A673 (cell line): ENCODE data around the gene SBSN. TPM values are rescaled to one million over a fixed set of nuclear protein-coding genes. Genes with fewer than 3 reads are reported as not detected.

Experiments used
- BruUV-seq: library from RNA; stranded (reverse); fragments of 400-500 nt; replicated peaks from 2 replicates; lab custom pipeline; 2021; lab: Mats Ljungman, UMichigan
- CTCF ChIA-PET: fragments of 300-600 bp; sonication (Branson Sonifier 250); formaldehyde crosslinking; loops from one replicate; lab custom pipeline; 2022; ENCODE audit warnings: antibody characterized with exemption; lab: Charles Lee
- POLR2A ChIA-PET: fragments of 300-600 bp; sonication (Branson Sonifier 250); formaldehyde crosslinking; loops from one replicate; lab custom pipeline; 2022; ENCODE audit warnings: antibody characterized with exemption; ENCODE audit not compliant: low non-redundant PET; lab: Charles Lee
- DNase-seq: peaks from one replicate; pipeline ENCODE4 v3.0.0-alpha.2; 2015; ENCODE audit warnings: low spot score
- H3K27ac ChIP-seq: fragments of 200-600 bp; sonication (generic); 2 replicates; pipeline ENCODE4 v1.5.1; 2016; ENCODE audit warnings: mixed run types, low read depth, mild to moderate bottlenecking, mixed read lengths, antibody characterized with exemption, low read length; ENCODE audit not compliant: poor library complexity, severe bottlenecking
- H3K27me3 ChIP-seq: fragments of 200-600 bp; sonication (generic); replicated peaks from 2 replicates; pipeline ENCODE4 v1.6.1; 2017; ENCODE audit warnings: mixed run types, low read depth, mild to moderate bottlenecking, mixed read lengths, antibody characterized with exemption, low read length; ENCODE audit not compliant: insufficient read depth, poor library complexity
- H3K36me3 ChIP-seq: fragments of 200-600 bp; sonication (generic); 2 replicates; pipeline ENCODE4 v1.6.1; 2016; ENCODE audit warnings: mixed run types, mild to moderate bottlenecking, mixed read lengths, antibody characterized with exemption, low read length; ENCODE audit not compliant: insufficient read depth, poor library complexity, severe bottlenecking
- H3K4me1 ChIP-seq: fragments of 200-600 bp; sonication (generic); 2 replicates; pipeline ENCODE4 v1.6.1; 2017; ENCODE audit warnings: mixed run types, mild to moderate bottlenecking, mixed read lengths, antibody characterized with exemption, low read length; ENCODE audit not compliant: insufficient read depth, poor library complexity, severe bottlenecking
- H3K4me3 ChIP-seq: fragments of 200-600 bp; sonication (generic); 2 replicates; pipeline ENCODE4 v1.5.1; 2016; ENCODE audit warnings: low read depth, mixed run types, mild to moderate bottlenecking, mixed read lengths, low read length; ENCODE audit not compliant: poor library complexity, severe bottlenecking
- H3K9me3 ChIP-seq: fragments of 200-600 bp; sonication (generic); 2 replicates; pipeline ENCODE4 v1.6.1; 2016; ENCODE audit warnings: mixed run types, low read depth, mild to moderate bottlenecking, mixed read lengths, antibody characterized with exemption, low read length; ENCODE audit not compliant: poor library complexity, severe bottlenecking
- CTCF ChIP-seq: fragments of 300-800, 200-600 bp; sonication (generic); conservative IDR thresholded peaks from 2 replicates; pipeline ENCODE4 v1.5.1; 2017; ENCODE audit warnings: low read depth, mild to moderate bottlenecking, antibody characterized with exemption, low read length, moderate library complexity, mixed read lengths
- EZH2 ChIP-seq: fragments of 200-600 bp; sonication (generic); IDR thresholded peaks from 2 replicates; pipeline ENCODE4 v1.6.1; 2017; ENCODE audit warnings: borderline replicate concordance, low read depth, mild to moderate bottlenecking, mixed read lengths, antibody characterized with exemption, low read length; ENCODE audit not compliant: poor library complexity, severe bottlenecking
- intact Hi-C: fragments of 100-400 bp; cut with micrococcal nuclease; formaldehyde crosslinking; loops from one replicate; pipeline ENCODE4 v1.10.0; 2022; ENCODE audit not compliant: unreplicated experiment
- total RNA-seq: library from RNA; stranded (reverse); gene quantifications from 2 replicates; pipeline ENCODE4 v1.2.3, GENCODE V29; 2021

Gene SBSN
- total RNA-seq, 1 experiment from 2014 or later: not detected

- no peak for DNase-seq
- CTCF ChIA-PET: no interaction called here
- Histone ChIP-seq H3K27me3 (peaks cover 11% of the 10 kb centered on the region), H3K4me3 (no peak overlapping the region), H3K27ac (no peak overlapping the region), H3K4me1 (no peaks in the 10 kb centered on the region), H3K9me3 (no peaks in the 10 kb centered on the region), H3K36me3 (no peaks in the 10 kb centered on the region)
- peak; percentile 31; the same call in 1 of the 2 replicates for TF ChIP-seq CTCF
- TF ChIP-seq EZH2: no peak
- no TSS peak for BruUV-seq
- POLR2A ChIA-PET: no interaction called here
- intact Hi-C loops: no loop called here
These were observed 27.3 kb upstream of the SBSN start for GRCh38 chr19:35555301-35556005.

DNA sequence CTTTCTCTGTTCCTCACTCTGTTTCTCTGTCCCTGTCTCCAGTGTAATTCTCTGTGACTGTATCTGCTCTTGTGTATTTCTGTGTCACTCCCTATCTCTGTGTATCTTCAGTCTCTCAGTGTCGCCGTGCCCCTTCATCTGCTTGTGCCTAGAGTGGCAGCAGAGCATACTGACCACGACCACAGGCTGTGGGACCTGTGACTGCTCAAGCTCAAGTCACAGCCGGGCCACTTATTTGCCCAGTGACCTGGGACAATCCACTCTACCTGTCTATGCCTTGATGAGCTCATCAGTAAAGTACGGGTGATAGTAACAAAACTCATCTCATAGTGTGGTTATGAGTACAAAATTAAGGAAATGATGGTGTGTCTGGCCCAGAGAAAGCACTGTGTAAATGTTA lies 26.0 kb upstream of the SBSN start:
- CTCF ChIA-PET: no interaction called here

DNA sequence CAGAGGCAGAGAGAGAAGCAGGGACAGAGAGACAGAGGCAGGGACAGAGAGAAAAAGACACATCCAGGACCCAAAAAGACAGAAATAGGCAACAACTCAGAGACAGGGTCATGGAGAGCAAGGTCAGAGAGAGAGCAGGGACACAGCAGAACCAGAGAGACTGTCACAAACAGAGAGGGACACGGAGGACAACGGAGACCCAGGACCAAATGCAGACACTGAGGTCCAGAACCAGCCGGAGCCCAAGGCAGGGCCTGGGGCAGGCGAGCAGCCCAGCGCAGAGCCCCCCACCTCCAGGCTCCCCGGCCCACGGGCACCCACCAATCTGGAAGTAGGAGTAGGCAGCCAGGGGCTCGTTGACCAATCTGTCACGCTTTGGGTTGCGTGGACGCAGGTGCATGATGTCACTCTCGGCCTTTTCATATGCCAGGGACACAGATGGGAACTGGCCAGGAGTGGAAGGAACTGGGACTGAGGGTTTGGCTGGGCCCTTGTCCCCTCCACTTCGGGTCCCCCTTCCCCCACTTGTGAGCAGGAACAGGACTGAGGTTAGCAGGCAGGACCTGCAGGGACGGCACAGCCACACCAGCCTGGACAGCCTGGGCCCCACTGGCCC lies 25.4 kb upstream of the SBSN start:
- POLR2A ChIA-PET: no interaction called here
- Histone ChIP-seq H3K27me3 (no peaks in the 10 kb centered on the region), H3K36me3 (no peaks in the 10 kb centered on the region), H3K4me3 (no peak overlapping the region), H3K9me3 (no peaks in the 10 kb centered on the region), H3K27ac (no peak overlapping the region), H3K4me1 (no peaks in the 10 kb centered on the region)
- intact Hi-C loops: no loop called here
- no TSS peak for BruUV-seq
- no peak for DNase-seq
- no peak for TF ChIP-seq EZH2
- TF ChIP-seq CTCF: no peak
- CTCF ChIA-PET: no interaction called here

More for the DNA sequence above, 26.0 kb upstream of the SBSN start:
- H3K27me3 ChIP-seq: peaks cover 4% of the 10 kb centered on the region
- POLR2A ChIA-PET: no interaction called here
- no peak for TF ChIP-seq EZH2
- no peak overlapping the region for H3K27ac ChIP-seq
- H3K9me3 ChIP-seq: no peaks in the 10 kb centered on the region
- intact Hi-C loops: no loop called here
- no peaks in the 10 kb centered on the region for H3K4me1 ChIP-seq
- H3K4me3 ChIP-seq: no peak overlapping the region
- no TSS peak for BruUV-seq
- H3K36me3 ChIP-seq: no peaks in the 10 kb centered on the region
- no peak for DNase-seq
